Astrocyte (in vitro differentiated cells and primary cell): ENCODE results near the gene MTERF4. TPM values are rescaled to one million over a fixed set of nuclear protein-coding genes. Genes with fewer than 3 reads are reported as not detected.

ENCODE experiments used
- DNase-seq: peaks from one replicate; pipeline ENCODE4 v3.0.0-alpha.2; 2010; ENCODE audit warnings: low read depth
- FAIRE-seq: peaks from 2 replicates; lab custom pipeline; 2011; peaks lifted over from hg19 to GRCh38; lab: Jason Lieb, UNC
- H2AFZ ChIP-seq: 2 replicates; pipeline ENCODE4 v1.6.0; 2012; ENCODE audit warnings: low read depth, low read length, inconsistent platforms
- H3K27ac ChIP-seq: 2 replicates; pipeline ENCODE4 v1.5.1; 2011; ENCODE audit warnings: low read depth, low read length, inconsistent platforms
- H3K27me3 ChIP-seq: 2 replicates; pipeline ENCODE4 v1.6.0; 2011; ENCODE audit warnings: low read length, inconsistent platforms; ENCODE audit not compliant: insufficient read depth
- H3K36me3 ChIP-seq: 2 replicates; pipeline ENCODE4 v1.5.1; 2011; ENCODE audit warnings: low read length, inconsistent platforms; ENCODE audit not compliant: insufficient read depth
- H3K4me1 ChIP-seq: 2 replicates; pipeline ENCODE4 v1.5.1; 2011; ENCODE audit warnings: low read length, inconsistent platforms; ENCODE audit not compliant: insufficient read depth
- H3K4me2 ChIP-seq: 2 replicates; pipeline ENCODE4 v1.6.0; 2012; ENCODE audit warnings: low read length, inconsistent platforms
- H3K4me3 ChIP-seq: 2 replicates; pipeline ENCODE4 v1.5.1; 2011; ENCODE audit warnings: low read depth, mild to moderate bottlenecking, low read length, inconsistent platforms; ENCODE audit not compliant: insufficient read depth
- H3K79me2 ChIP-seq: 2 replicates; pipeline ENCODE4 v1.6.0; 2012; ENCODE audit warnings: mild to moderate bottlenecking, low read length, inconsistent platforms; ENCODE audit not compliant: insufficient read depth
- H3K9ac ChIP-seq: 2 replicates; pipeline ENCODE4 v1.6.0; 2012; ENCODE audit warnings: mild to moderate bottlenecking, low read length, inconsistent platforms
- H3K9me3 ChIP-seq: 2 replicates; pipeline ENCODE4 v1.5.1; 2012; ENCODE audit warnings: low read depth, mild to moderate bottlenecking, low read length, inconsistent platforms; ENCODE audit not compliant: insufficient read depth
- H4K20me1 ChIP-seq: 2 replicates; pipeline ENCODE4 v1.6.0; 2012; ENCODE audit warnings: low read length, inconsistent platforms; ENCODE audit not compliant: insufficient read depth
- H3K27ac Mint-ChIP-seq: one replicate; pipeline ENCODE4 v1.8.0; 2021; ENCODE audit warnings: mild to moderate bottlenecking, mixed read lengths; ENCODE audit not compliant: unreplicated experiment
- H3K27me3 Mint-ChIP-seq: one replicate; pipeline ENCODE4 v1.8.0; 2021; ENCODE audit warnings: low read depth, mixed read lengths; ENCODE audit not compliant: unreplicated experiment
- H3K36me3 Mint-ChIP-seq: one replicate; pipeline ENCODE4 v1.8.0; 2021; ENCODE audit warnings: low read depth, mixed read lengths; ENCODE audit not compliant: unreplicated experiment
- H3K4me1 Mint-ChIP-seq: one replicate; pipeline ENCODE4 v1.8.0; 2021; ENCODE audit warnings: low read depth, mixed read lengths; ENCODE audit not compliant: unreplicated experiment
- H3K4me3 Mint-ChIP-seq: one replicate; pipeline ENCODE4 v1.8.0; 2021; ENCODE audit warnings: mild to moderate bottlenecking, moderate library complexity, mixed read lengths; ENCODE audit not compliant: unreplicated experiment
- H3K9me3 Mint-ChIP-seq: one replicate; pipeline ENCODE4 v1.8.0; 2021; ENCODE audit warnings: mild to moderate bottlenecking, mixed read lengths; ENCODE audit not compliant: unreplicated experiment
- CTCF ChIP-seq: IDR thresholded peaks from 2 replicates; pipeline ENCODE4 v1.5.1; 2011; ENCODE audit warnings: low read depth, mild to moderate bottlenecking, inconsistent platforms, low read length, moderate library complexity; ENCODE audit not compliant: insufficient read depth
- EZH2 ChIP-seq: IDR thresholded peaks from 2 replicates; pipeline ENCODE4 v1.6.1; 2012; ENCODE audit warnings: mild to moderate bottlenecking, low read length, inconsistent platforms; ENCODE audit not compliant: insufficient read depth
- total RNA-seq: library from RNA; stranded (reverse); gene quantifications from 2 replicates; pipeline ENCODE4 v1.2.1, GENCODE V29; 2021

Gene MTERF4
- total RNA-seq, 1 donor from 2014 or later: 26.3 TPM

GRCh38 chr2:241137276-241138190 lies 35.4 kb upstream of the MTERF4 start:
- H3K36me3 Mint-ChIP-seq: peaks cover 4% of the 10 kb centered on the region
- no peak for FAIRE-seq

GRCh38 chr2:241136661-241137260 lies 34.7 kb upstream of the MTERF4 start:
- Histone ChIP-seq H3K36me3 (no peaks in the 10 kb centered on the region), H4K20me1 (no peaks in the 10 kb centered on the region), H3K9me3 (no peaks in the 10 kb centered on the region), H2AFZ (no peak overlapping the region), H3K4me3 (no peak overlapping the region), H3K27me3 (no peaks in the 10 kb centered on the region), H3K4me2 (no peak overlapping the region), H3K27ac (no peak overlapping the region), H3K79me2 (no peaks in the 10 kb centered on the region), H3K9ac (no peak overlapping the region), H3K4me1 (no peaks in the 10 kb centered on the region)
- no peak for DNase-seq
- Mint-ChIP-seq H3K4me3 (no peak overlapping the region), H3K27me3 (peaks cover 19% of the 10 kb centered on the region), H3K36me3 (no peaks in the 10 kb centered on the region), H3K4me1 (peaks cover 4% of the 10 kb centered on the region), H3K9me3 (no peaks in the 10 kb centered on the region), H3K27ac (no peak overlapping the region)
- no peak for FAIRE-seq
- TF ChIP-seq CTCF: no peak

More at GRCh38 chr2:241137276-241138190, 35.4 kb upstream of the MTERF4 start:
- Mint-ChIP-seq H3K9me3 (no peaks in the 10 kb centered on the region), H3K27ac (no peak overlapping the region), H3K4me1 (peaks cover 4% of the 10 kb centered on the region), H3K27me3 (peaks cover 25% of the 10 kb centered on the region), H3K4me3 (no peak overlapping the region)
- no peak overlapping the region for H3K9ac ChIP-seq
- H3K36me3 ChIP-seq: no peaks in the 10 kb centered on the region
- H3K9me3 ChIP-seq: no peaks in the 10 kb centered on the region
- no peak overlapping the region for H2AFZ ChIP-seq
- H3K27me3 ChIP-seq: no peaks in the 10 kb centered on the region
- no peak for DNase-seq
- H3K4me1 ChIP-seq: no peaks in the 10 kb centered on the region
- no peaks in the 10 kb centered on the region for H4K20me1 ChIP-seq
- no peak overlapping the region for H3K4me3 ChIP-seq
- TF ChIP-seq EZH2 (no peak), CTCF (no peak)
- H3K27ac ChIP-seq: no peak overlapping the region
- H3K79me2 ChIP-seq: no peaks in the 10 kb centered on the region
- no peak overlapping the region for H3K4me2 ChIP-seq
